CD8-positive, alpha-beta memory T cell (primary cell): ENCODE measurements around the gene TMEM106B. TPM values are rescaled to one million over a fixed set of nuclear protein-coding genes. Genes with fewer than 3 reads are reported as not detected.

ENCODE experiments used
- CTCF ChIA-PET: fragments of 350-600 bp; sonication (Branson Sonifier 250); formaldehyde crosslinking; loops from one replicate; lab custom pipeline; 2021; ENCODE audit warnings: antibody characterized with exemption; lab: Charles Lee
- POLR2A ChIA-PET: fragments of 350-600 bp; sonication (Branson Sonifier 250); formaldehyde crosslinking; loops from one replicate; lab custom pipeline; 2021; ENCODE audit warnings: antibody characterized with exemption; lab: Charles Lee
- DNase-seq, 5 donors: peaks; one replicate each; pipeline versions ENCODE4 v3.0.0 to v3.0.0-alpha.2; 2020 to 2022; ENCODE audit warnings: mixed read lengths in 1 of 5
- H3K27ac ChIP-seq: one replicate; pipeline ENCODE4 v1.7.0; 2013; ENCODE audit warnings: low read depth, mild to moderate bottlenecking, low read length, moderate library complexity
- H3K27me3 ChIP-seq: 2 replicates; pipeline ENCODE4 v1.7.0; 2013; ENCODE audit warnings: low read length, mild to moderate bottlenecking; ENCODE audit not compliant: insufficient read depth, poor library complexity, severe bottlenecking
- H3K36me3 ChIP-seq: 2 replicates; pipeline ENCODE4 v1.7.0; 2013; ENCODE audit warnings: mild to moderate bottlenecking, low read length, moderate library complexity; ENCODE audit not compliant: insufficient read depth
- H3K4me1 ChIP-seq: 2 replicates; pipeline ENCODE4 v1.7.0; 2013; ENCODE audit warnings: mild to moderate bottlenecking, low read length, moderate library complexity; ENCODE audit not compliant: insufficient read depth
- H3K4me3 ChIP-seq: 2 replicates; pipeline ENCODE4 v1.7.0; 2013; ENCODE audit warnings: mild to moderate bottlenecking, low read length
- H3K9me3 ChIP-seq: 2 replicates; pipeline ENCODE4 v1.7.0; 2013; ENCODE audit warnings: mild to moderate bottlenecking, low read length
- H3K27ac Mint-ChIP-seq, 8 donors: one replicate each; pipeline ENCODE4 v1.8.0; 2020 to 2021; ENCODE audit warnings: mixed read lengths in 8 of 8, mild to moderate bottlenecking in 6 of 8, inconsistent platforms in 3 of 8, moderate library complexity in 3 of 8
- H3K27me3 Mint-ChIP-seq, 2 donors: one replicate each; pipeline ENCODE4 v1.8.0; 2020 to 2021; ENCODE audit warnings: mixed read lengths in 2 of 2, mild to moderate bottlenecking in 1 of 2, moderate library complexity in 1 of 2
- H3K36me3 Mint-ChIP-seq, 3 donors: one replicate each; pipeline ENCODE4 v1.8.0; 2020 to 2021; ENCODE audit warnings: mixed read lengths in 3 of 3, inconsistent platforms in 1 of 3, mild to moderate bottlenecking in 1 of 3
- H3K4me1 Mint-ChIP-seq, 3 donors: one replicate each; pipeline ENCODE4 v1.8.0; 2020 to 2021; ENCODE audit warnings: mixed read lengths in 3 of 3, inconsistent platforms in 1 of 3, mild to moderate bottlenecking in 1 of 3
- H3K4me3 Mint-ChIP-seq, 7 donors: one replicate each; pipeline ENCODE4 v1.8.0; 2020 to 2021; ENCODE audit warnings: mixed read lengths in 7 of 7, mild to moderate bottlenecking in 6 of 7, moderate library complexity in 4 of 7, inconsistent platforms in 2 of 7
- H3K9me3 Mint-ChIP-seq, 5 donors: one replicate each; pipeline ENCODE4 v1.8.0; 2020 to 2022; ENCODE audit warnings: mixed read lengths in 5 of 5, mild to moderate bottlenecking in 3 of 5, moderate library complexity in 2 of 5, inconsistent platforms in 1 of 5
- polyA plus RNA-seq: library from polyadenylated mRNA; unstranded; fragments of 300-500 nt; fragmentation: Illumina TruSeq; gene quantifications from one replicate; pipeline ENCODE4 v1.2.3, GENCODE V29; 2021
- total RNA-seq, 2 experiments: library from RNA; stranded (reverse); gene quantifications; one replicate each; pipeline ENCODE4 v1.2.3, GENCODE V29; 2021

TMEM106B gene
- total and polyA plus RNA-seq, 3 experiments from 2014 or later, result 26.8 to 32.7 (median 27.3) TPM

DNA sequence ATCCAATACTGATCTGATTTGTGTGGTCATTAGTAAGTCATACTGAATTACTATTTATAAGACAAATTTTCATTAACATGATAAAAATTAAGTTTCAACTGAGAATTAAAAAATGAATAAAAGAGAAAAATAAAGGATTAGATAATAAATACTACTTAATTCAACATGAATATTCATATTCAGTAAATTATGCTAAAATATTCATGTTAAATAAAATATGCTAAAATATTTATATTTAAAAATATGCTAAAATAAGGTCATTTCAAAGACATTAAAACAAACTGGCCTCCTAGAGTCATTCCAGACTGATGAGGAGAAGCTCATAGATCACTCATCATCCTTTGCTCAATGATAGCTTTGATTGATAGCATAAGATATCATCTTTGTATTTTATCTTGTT lies 16.7 kb upstream of the TMEM106B start:
- H3K4me3 ChIP-seq, result no peak overlapping the region
- no peaks in the 10 kb centered on the region for H3K36me3 ChIP-seq
- Mint-ChIP-seq H3K4me3 (no peak overlapping the region), H3K27me3 (peaks cover 5 to 11% of the 10 kb centered on the region in 2 donors), H3K9me3 (peaks cover 0 to 4% (median 0%) of the 10 kb centered on the region in 5 donors), H3K27ac (no peak overlapping the region), H3K4me1 (no peaks in the 10 kb centered on the region), H3K36me3 (peaks cover 0 to 6% (median 2%) of the 10 kb centered on the region in 3 donors)
- H3K4me1 ChIP-seq, result no peaks in the 10 kb centered on the region
- ChIA-PET CTCF (no interaction called here), POLR2A (no interaction called here)
- DNase-seq, result no peak
- no peaks in the 10 kb centered on the region for H3K9me3 ChIP-seq
- no peaks in the 10 kb centered on the region for H3K27me3 ChIP-seq
- no peak overlapping the region for H3K27ac ChIP-seq

- no peak overlapping the region for H3K27ac Mint-ChIP-seq
- no peaks in the 10 kb centered on the region for H3K27me3 ChIP-seq
- H3K9me3 ChIP-seq, result no peaks in the 10 kb centered on the region
- peaks cover 0 to 4% (median 0%) of the 10 kb centered on the region in 5 donors for H3K9me3 Mint-ChIP-seq
- H3K4me1 Mint-ChIP-seq, result no peaks in the 10 kb centered on the region
- DNase-seq, result no peak
- no peaks in the 10 kb centered on the region for H3K36me3 ChIP-seq
- POLR2A ChIA-PET, result no interaction called here
- peaks cover 0 to 5% (median 2%) of the 10 kb centered on the region in 3 donors for H3K36me3 Mint-ChIP-seq
- H3K4me3 Mint-ChIP-seq, result no peak overlapping the region
- no peaks in the 10 kb centered on the region for H3K4me1 ChIP-seq
- CTCF ChIA-PET, result no interaction called here
- H3K4me3 ChIP-seq, result no peak overlapping the region
- peaks cover 5 to 11% of the 10 kb centered on the region in 2 donors for H3K27me3 Mint-ChIP-seq
- no peak overlapping the region for H3K27ac ChIP-seq
Measured at GRCh38 chr7:12196386-12196785, 14.7 kb upstream of the TMEM106B start.

GRCh38 chr7:12199363-12199762 lies 11.7 kb upstream of the TMEM106B start:
- Mint-ChIP-seq H3K9me3 (no peaks in the 10 kb centered on the region), H3K4me3 (no peak overlapping the region), H3K4me1 (no peaks in the 10 kb centered on the region), H3K36me3 (no peaks in the 10 kb centered on the region), H3K27ac (no peak overlapping the region), H3K27me3 (peaks cover 2 to 16% of the 10 kb centered on the region in 2 donors)
- DNase-seq, result no peak
- H3K27me3 ChIP-seq, result no peaks in the 10 kb centered on the region
- no peaks in the 10 kb centered on the region for H3K9me3 ChIP-seq
- no peaks in the 10 kb centered on the region for H3K4me1 ChIP-seq
- H3K36me3 ChIP-seq, result no peaks in the 10 kb centered on the region
- no peak overlapping the region for H3K4me3 ChIP-seq
- ChIA-PET POLR2A (no interaction called here), CTCF (no interaction called here)
- H3K27ac ChIP-seq, result no peak overlapping the region

DNA sequence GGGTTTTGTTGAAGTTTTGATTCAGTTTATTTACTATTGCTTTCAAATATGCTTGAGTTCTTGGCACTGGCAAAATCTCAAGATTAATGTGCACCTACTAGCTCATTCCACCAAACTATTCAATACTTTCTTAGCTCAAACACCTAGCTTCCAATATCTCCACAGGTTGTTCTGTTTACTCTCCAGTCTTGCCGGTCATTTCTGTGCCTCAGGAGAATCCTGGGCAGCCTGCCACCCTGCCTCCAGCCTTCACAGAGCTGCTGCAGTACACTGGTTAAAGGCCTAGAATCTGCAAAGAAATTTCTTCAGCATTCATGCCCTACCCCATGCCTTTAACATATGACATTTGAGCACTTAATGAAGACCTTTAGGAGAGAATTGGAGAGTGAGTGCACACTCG lies 4.0 kb upstream of the TMEM106B start:
- Histone ChIP-seq H3K27me3 (no peaks in the 10 kb centered on the region), H3K4me1 (peaks cover 8% of the 10 kb centered on the region), H3K36me3 (no peaks in the 10 kb centered on the region), H3K27ac (no peak overlapping the region), H3K4me3 (no peak overlapping the region), H3K9me3 (no peaks in the 10 kb centered on the region)
- H3K36me3 Mint-ChIP-seq, result peaks cover 0 to 9% (median 0%) of the 10 kb centered on the region in 3 donors
- H3K27ac Mint-ChIP-seq, result no peak overlapping the region
- CTCF ChIA-PET, result no interaction called here
- no peak overlapping the region for H3K4me3 Mint-ChIP-seq
- peaks cover 2 to 4% of the 10 kb centered on the region in 2 donors for H3K27me3 Mint-ChIP-seq
- no peak for DNase-seq
- peaks cover 13 to 18% (median 16%) of the 10 kb centered on the region in 3 donors for H3K4me1 Mint-ChIP-seq
- no peaks in the 10 kb centered on the region for H3K9me3 Mint-ChIP-seq
- POLR2A ChIA-PET, result no interaction called here

DNA sequence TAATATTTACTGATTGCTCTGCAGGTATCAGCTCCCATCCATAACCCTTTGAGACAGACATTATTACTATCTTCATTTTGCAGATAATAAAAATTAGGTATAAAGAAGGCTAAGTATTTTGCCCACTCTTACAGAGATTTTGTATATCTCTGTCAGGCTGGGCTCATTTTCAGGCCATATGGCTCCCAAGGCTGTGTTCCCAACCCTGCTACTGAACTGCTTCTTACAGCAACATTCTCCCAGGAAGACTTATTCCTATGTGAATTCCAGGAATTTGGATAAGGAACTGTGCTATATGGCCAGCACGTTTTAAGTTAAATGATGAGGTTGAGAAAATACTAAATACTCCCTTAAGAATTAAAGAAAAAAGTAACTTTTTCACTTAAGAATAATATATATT lies 1.9 kb upstream of the TMEM106B start:
- ChIA-PET CTCF (no interaction called here), POLR2A (no interaction called here)
- Histone ChIP-seq H3K4me3 (no peak overlapping the region), H3K27me3 (no peaks in the 10 kb centered on the region), H3K9me3 (no peaks in the 10 kb centered on the region), H3K27ac (no peak overlapping the region), H3K4me1 (peaks cover 21% of the 10 kb centered on the region), H3K36me3 (no peaks in the 10 kb centered on the region)
- peaks cover 33 to 36% (median 35%) of the 10 kb centered on the region in 3 donors for H3K4me1 Mint-ChIP-seq
- H3K36me3 Mint-ChIP-seq, result peaks cover 0 to 15% (median 2%) of the 10 kb centered on the region in 3 donors
- H3K27me3 Mint-ChIP-seq, result peaks cover 0 to 2% of the 10 kb centered on the region in 2 donors
- no peaks in the 10 kb centered on the region for H3K9me3 Mint-ChIP-seq
- H3K27ac Mint-ChIP-seq, result peak overlapping the region in 1 of 8 donors; percentile 93
- H3K4me3 Mint-ChIP-seq, result no peak overlapping the region
- DNase-seq, result no peak

DNA sequence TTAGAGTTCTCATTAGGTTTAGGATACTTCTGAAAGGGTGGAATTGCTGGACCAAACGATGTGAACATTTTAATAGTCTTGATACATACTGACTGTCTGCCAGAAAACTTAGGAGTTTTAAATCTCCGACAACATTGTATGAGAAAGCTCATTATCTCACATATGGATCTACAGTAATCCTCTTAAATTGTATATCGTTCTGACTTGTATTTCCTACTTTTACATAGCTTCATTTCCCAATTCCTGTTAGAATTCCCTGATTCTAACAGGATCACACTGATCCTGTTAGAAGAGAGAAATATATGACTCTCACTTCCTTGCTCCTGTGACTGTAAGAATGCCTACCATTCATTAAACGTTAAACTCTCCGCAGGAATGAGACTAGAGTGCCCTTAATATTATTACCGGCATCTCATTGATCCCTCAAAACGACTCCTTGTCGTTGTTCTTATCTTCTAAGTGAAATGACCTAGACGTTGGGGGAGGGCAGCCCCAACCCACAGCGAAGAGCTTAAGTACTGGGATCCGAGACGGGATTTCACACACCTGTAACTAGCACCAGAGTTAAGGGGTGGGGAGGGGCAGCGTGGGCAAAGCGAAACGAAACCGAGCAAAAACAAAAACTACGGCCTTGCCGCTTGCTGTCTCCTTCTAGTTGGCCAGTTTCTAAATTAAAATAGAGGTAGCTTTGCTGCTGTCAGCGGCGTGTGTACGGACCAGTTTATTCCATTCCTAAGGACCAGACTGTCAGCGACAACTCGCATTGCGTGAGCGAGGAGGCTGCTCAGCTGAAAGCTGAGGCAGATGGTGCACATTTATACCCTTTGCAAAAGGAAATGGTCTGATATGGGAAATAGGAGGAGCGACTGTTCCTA lies 678 bp upstream of the TMEM106B start:
- Mint-ChIP-seq H3K36me3 (peaks cover 2 to 25% (median 6%) of the 10 kb centered on the region in 3 donors), H3K27me3 (peaks cover 0 to 2% of the 10 kb centered on the region in 2 donors), H3K9me3 (no peaks in the 10 kb centered on the region), H3K4me3 (peak overlapping the region; percentile 92 to 100 (median 97)), H3K27ac (peak overlapping the region; percentile 93 to 100 (median 100)), H3K4me1 (peaks cover 41 to 43% (median 42%) of the 10 kb centered on the region in 3 donors)
- peaks cover 21% of the 10 kb centered on the region for H3K4me1 ChIP-seq
- ChIA-PET CTCF (interaction anchor here (1.1 to 2.3 kb wide), 5 partner anchors 9 to 98 kb away, joined by 3 to 5 read pairs (median 5); no protein-coding TSS in a partner anchor), POLR2A (interaction anchor here (0.7 to 2.1 kb wide), 7 partner anchors 9 to 112 kb away, joined by 3 to 9 read pairs (median 3); no protein-coding TSS in a partner anchor)
- peak overlapping the region; percentile 94 for H3K27ac ChIP-seq
- H3K36me3 ChIP-seq, result peaks cover 7% of the 10 kb centered on the region
- DNase-seq, result no peak
- H3K27me3 ChIP-seq, result no peaks in the 10 kb centered on the region
- H3K4me3 ChIP-seq, result peak overlapping the region; percentile 95
- no peaks in the 10 kb centered on the region for H3K9me3 ChIP-seq

GRCh38 chr7:12211711-12212485 lies 804 bp downstream of the TMEM106B start:
- ChIA-PET CTCF (interaction anchor here (0.7 to 2.3 kb wide), 5 partner anchors 8 to 110 kb away, joined by 3 to 5 read pairs (median 3); no protein-coding TSS in a partner anchor), POLR2A (interaction anchor here (0.6 to 2.1 kb wide), 4 partner anchors 27 to 110 kb away, joined by 3 to 9 read pairs (median 8); no protein-coding TSS in a partner anchor)
- Mint-ChIP-seq H3K27me3 (peaks cover 0 to 2% of the 10 kb centered on the region in 2 donors), H3K27ac (peak overlapping the region; percentile 93 to 100 (median 98)), H3K36me3 (peaks cover 8 to 39% (median 9%) of the 10 kb centered on the region in 3 donors), H3K4me3 (peak overlapping the region; percentile 87 to 98 (median 96)), H3K9me3 (no peaks in the 10 kb centered on the region), H3K4me1 (peaks cover 48 to 57% (median 51%) of the 10 kb centered on the region in 3 donors)
- H3K27me3 ChIP-seq, result no peaks in the 10 kb centered on the region
- H3K36me3 ChIP-seq, result peaks cover 8% of the 10 kb centered on the region
- H3K27ac ChIP-seq, result peak overlapping the region; percentile 94
- peak overlapping the region; percentile 95 for H3K4me3 ChIP-seq
- no peak for DNase-seq
- H3K4me1 ChIP-seq, result peaks cover 21% of the 10 kb centered on the region
- no peaks in the 10 kb centered on the region for H3K9me3 ChIP-seq
